Spinal cord (tissue), 10 donors: ENCODE results near the gene CDC7. TPM values are rescaled to one million over a fixed set of nuclear protein-coding genes. Genes with fewer than 3 reads are reported as not detected.

Source experiments
- DNase-seq, 6 donors: peaks; one replicate each; pipeline versions ENCODE4 v3.0.0 to v3.0.0-alpha.2; 2013 to 2015; ENCODE audit warnings: low spot score in 6 of 6, low read depth in 4 of 6
- H3K27ac ChIP-seq: one replicate; pipeline ENCODE4 v1.5.1; 2013; ENCODE audit warnings: low read depth, low read length, control low read depth
- H3K27me3 ChIP-seq: one replicate; pipeline ENCODE4 v1.6.1; 2013; ENCODE audit warnings: low read length; ENCODE audit not compliant: control insufficient read depth, insufficient read depth
- H3K36me3 ChIP-seq: one replicate; pipeline ENCODE4 v1.6.1; 2013; ENCODE audit warnings: low read length; ENCODE audit not compliant: control insufficient read depth, insufficient read depth
- H3K4me1 ChIP-seq: one replicate; pipeline ENCODE4 v1.6.1; 2013; ENCODE audit warnings: low read length; ENCODE audit not compliant: control insufficient read depth, insufficient read depth
- H3K4me3 ChIP-seq: one replicate; pipeline ENCODE4 v1.5.1; 2013; ENCODE audit warnings: low read depth, low read length, control low read depth
- H3K9me3 ChIP-seq: one replicate; pipeline ENCODE4 v1.6.1; 2013; ENCODE audit warnings: low read length; ENCODE audit not compliant: control insufficient read depth, insufficient read depth
- WGBS: methylation state at CpG from one replicate; pipeline ENCODE4 v1.1.5; 2013; ENCODE audit warnings: missing lambda C conversion rate; ENCODE audit not compliant: insufficient coverage; 5-methylcytosine and 5-hydroxymethylcytosine counted together
- polyA plus RNA-seq, 2 donors: library from polyadenylated mRNA; unstranded; fragments of 120-200 nt; gene quantifications; one replicate each; pipeline ENCODE4 v1.2.1, GENCODE V29; 2013; ENCODE audit not compliant: insufficient read length in 2 of 2
- total RNA-seq, 2 donors: library from RNA; depleted of rRNA in 1 of 2; stranded (reverse); fragments of 120-200 nt in 1 of 2; fragments of >200 nt in 1 of 2; gene quantifications; one replicate each; pipeline versions ENCODE4 v1.2.3 to v1.2.4, GENCODE V29; 2013 to 2014
- donor health status: healthy.

The CDC7 gene
- total and polyA plus RNA-seq, 4 donors: 16.5 to 30.1 (median 23.0) TPM

- H3K4me3 ChIP-seq: no peak overlapping the region
- no peak overlapping the region for H3K27ac ChIP-seq
- 24% methylated on average over 2 of the region's 3 CpGs for WGBS
- peaks cover 4% of the 10 kb centered on the region for H3K4me1 ChIP-seq
- no peaks in the 10 kb centered on the region for H3K27me3 ChIP-seq
- peak in 4 of 6 donors; percentile 13 to 74 (median 24) for DNase-seq
- no peaks in the 10 kb centered on the region for H3K9me3 ChIP-seq
- no peaks in the 10 kb centered on the region for H3K36me3 ChIP-seq
Observed at GRCh38 chr1:91553177-91553591, 52.5 kb downstream of the CDC7 start.

- no peak overlapping the region for H3K27ac ChIP-seq
- H3K36me3 ChIP-seq: no peaks in the 10 kb centered on the region
- H3K4me3 ChIP-seq: no peak overlapping the region
- no peaks in the 10 kb centered on the region for H3K27me3 ChIP-seq
- DNase-seq: no peak
- 83% methylated on average over 2 of the region's 7 CpGs for WGBS
- H3K9me3 ChIP-seq: no peaks in the 10 kb centered on the region
- H3K4me1 ChIP-seq: peaks cover 4% of the 10 kb centered on the region
Observed at GRCh38 chr1:91555074-91555730, 54.6 kb downstream of the CDC7 start.

- DNase-seq: peak in 1 of 6 donors; percentile 38
- no peak overlapping the region for H3K27ac ChIP-seq
- WGBS: 94% methylated on average over 7 of the region's 7 CpGs
- no peaks in the 10 kb centered on the region for H3K9me3 ChIP-seq
- no peak overlapping the region for H3K4me3 ChIP-seq
- peaks cover 4% of the 10 kb centered on the region for H3K4me1 ChIP-seq
- no peaks in the 10 kb centered on the region for H3K27me3 ChIP-seq
- H3K36me3 ChIP-seq: no peaks in the 10 kb centered on the region
Observed at GRCh38 chr1:91555821-91556531, 55.3 kb downstream of the CDC7 start.

GRCh38 chr1:91556556-91556955, 55.9 kb downstream of the CDC7 start:
- 100% methylated on average over 1 of the region's 2 CpGs for WGBS
- H3K36me3 ChIP-seq: no peaks in the 10 kb centered on the region
- H3K4me1 ChIP-seq: peaks cover 4% of the 10 kb centered on the region
- H3K9me3 ChIP-seq: no peaks in the 10 kb centered on the region
- no peak overlapping the region for H3K4me3 ChIP-seq
- no peaks in the 10 kb centered on the region for H3K27me3 ChIP-seq
- no peak for DNase-seq
- no peak overlapping the region for H3K27ac ChIP-seq

- H3K36me3 ChIP-seq: no peaks in the 10 kb centered on the region
- no peaks in the 10 kb centered on the region for H3K9me3 ChIP-seq
- no peaks in the 10 kb centered on the region for H3K27me3 ChIP-seq
- 92% methylated on average over 4 of the region's 5 CpGs for WGBS
- H3K4me3 ChIP-seq: no peak overlapping the region
- no peak for DNase-seq
- no peak overlapping the region for H3K27ac ChIP-seq
- H3K4me1 ChIP-seq: peaks cover 4% of the 10 kb centered on the region
Observed at GRCh38 chr1:91557039-91557690, 56.5 kb downstream of the CDC7 start.

GRCh38 chr1:91557826-91558225, 57.2 kb downstream of the CDC7 start:
- Histone ChIP-seq H3K4me3 (no peak overlapping the region), H3K27ac (no peak overlapping the region), H3K9me3 (no peaks in the 10 kb centered on the region), H3K4me1 (peaks cover 4% of the 10 kb centered on the region), H3K36me3 (no peaks in the 10 kb centered on the region), H3K27me3 (no peaks in the 10 kb centered on the region)
- DNase-seq: no peak
- WGBS: no CpG with 5 or more reads among the region's 1 CpG

GRCh38 chr1:91559046-91559750, 58.5 kb downstream of the CDC7 start:
- Histone ChIP-seq H3K4me3 (no peak overlapping the region), H3K27me3 (no peaks in the 10 kb centered on the region), H3K27ac (no peak overlapping the region), H3K9me3 (no peaks in the 10 kb centered on the region), H3K4me1 (no peaks in the 10 kb centered on the region), H3K36me3 (no peaks in the 10 kb centered on the region)
- WGBS: 80% methylated on average over 2 of the region's 8 CpGs
- no peak for DNase-seq

GRCh38 chr1:91559838-91560565, 59.4 kb downstream of the CDC7 start:
- WGBS: 100% methylated on average over 1 of the region's 4 CpGs
- Histone ChIP-seq H3K4me3 (no peak overlapping the region), H3K9me3 (no peaks in the 10 kb centered on the region), H3K4me1 (peaks cover under 1% of the 10 kb centered on the region), H3K27me3 (no peaks in the 10 kb centered on the region), H3K36me3 (no peaks in the 10 kb centered on the region), H3K27ac (no peak overlapping the region)
- no peak for DNase-seq
